Common myeloid progenitor, CD34-positive (primary cell): ENCODE measurements around the gene HIVEP1.
A peak's percentile ranks its signal among the peaks of the same experiment; 100 is the strongest.

Experiments used
- CTCF ChIA-PET: fragments of 350-600 bp; sonication (Branson Sonifier 250); formaldehyde crosslinking; loops from one replicate; lab custom pipeline; 2021; ENCODE audit warnings: antibody characterized with exemption; lab: Charles Lee
- POLR2A ChIA-PET: fragments of 350-600 bp; sonication (Branson Sonifier 250); formaldehyde crosslinking; loops from one replicate; lab custom pipeline; 2021; ENCODE audit warnings: antibody characterized with exemption; lab: Charles Lee
- DNase-seq, 3 donors: peaks; one replicate each; pipeline versions ENCODE4 v3.0.0 to v3.0.0-alpha.2; 2013
- H3K27ac ChIP-seq, 2 experiments: 1 replicate in 1 of 2; 2 replicates in 1 of 2; pipeline ENCODE4 v1.7.0; 2013; ENCODE audit warnings: inconsistent platforms in 2 of 2, low read length in 2 of 2, mild to moderate bottlenecking in 2 of 2, low read depth in 1 of 2, moderate library complexity in 1 of 2; ENCODE audit not compliant: severe bottlenecking in 2 of 2, insufficient read depth in 1 of 2, poor library complexity in 1 of 2
- H3K27me3 ChIP-seq, 5 experiments: replicated peaks in 2 of 5; 1 replicate in 3 of 5; 2 replicates in 2 of 5; pipeline versions ENCODE4 v1.6.1 to v1.7.0; 2013; ENCODE audit warnings: low read length in 4 of 5, mild to moderate bottlenecking in 2 of 5, moderate library complexity in 2 of 5, inconsistent platforms in 1 of 5; ENCODE audit not compliant: insufficient read depth in 5 of 5, control insufficient read depth in 4 of 5
- H3K36me3 ChIP-seq, 4 experiments: 1 replicate in 2 of 4; 2 replicates in 2 of 4; pipeline versions ENCODE4 v1.6.1 to v1.7.0; 2013; ENCODE audit warnings: low read length in 3 of 4, control low read depth in 1 of 4, mild to moderate bottlenecking in 1 of 4; ENCODE audit not compliant: control insufficient read depth in 4 of 4, insufficient read depth in 4 of 4
- H3K4me1 ChIP-seq, 4 experiments: 1 replicate in 3 of 4; 2 replicates in 1 of 4; pipeline versions ENCODE4 v1.6.1 to v1.7.1; 2013; ENCODE audit warnings: low read length in 3 of 4, mild to moderate bottlenecking in 3 of 4, control low read depth in 1 of 4, inconsistent platforms in 1 of 4, moderate library complexity in 1 of 4; ENCODE audit not compliant: control insufficient read depth in 4 of 4, insufficient read depth in 4 of 4; ENCODE audit errors: control extremely low read depth in 1 of 4
- H3K4me3 ChIP-seq, 7 experiments: 1 replicate in 4 of 7; 2 replicates in 3 of 7; pipeline versions ENCODE4 v1.5.1 to v1.7.0; 2013; ENCODE audit warnings: mild to moderate bottlenecking in 7 of 7, low read length in 6 of 7, moderate library complexity in 6 of 7, inconsistent platforms in 2 of 7, low read depth in 2 of 7, control low read depth in 1 of 7; ENCODE audit not compliant: insufficient read depth in 4 of 7, control insufficient read depth in 1 of 7; ENCODE audit errors: extremely low read depth in 1 of 7
- H3K9me3 ChIP-seq, 5 experiments: 1 replicate in 4 of 5; 2 replicates in 1 of 5; pipeline versions ENCODE4 v1.6.1 to v1.7.1; 2013; ENCODE audit warnings: low read length in 4 of 5, mild to moderate bottlenecking in 2 of 5, inconsistent platforms in 1 of 5, low read depth in 1 of 5, moderate library complexity in 1 of 5; ENCODE audit not compliant: control insufficient read depth in 4 of 5, insufficient read depth in 2 of 5; ENCODE audit errors: control extremely low read depth in 1 of 5
- WGBS: methylation state at CpG from one replicate; pipeline ENCODE4 v1.1.5; 2013; ENCODE audit not compliant: insufficient coverage; 5-methylcytosine and 5-hydroxymethylcytosine counted together

HIVEP1 gene

DNA sequence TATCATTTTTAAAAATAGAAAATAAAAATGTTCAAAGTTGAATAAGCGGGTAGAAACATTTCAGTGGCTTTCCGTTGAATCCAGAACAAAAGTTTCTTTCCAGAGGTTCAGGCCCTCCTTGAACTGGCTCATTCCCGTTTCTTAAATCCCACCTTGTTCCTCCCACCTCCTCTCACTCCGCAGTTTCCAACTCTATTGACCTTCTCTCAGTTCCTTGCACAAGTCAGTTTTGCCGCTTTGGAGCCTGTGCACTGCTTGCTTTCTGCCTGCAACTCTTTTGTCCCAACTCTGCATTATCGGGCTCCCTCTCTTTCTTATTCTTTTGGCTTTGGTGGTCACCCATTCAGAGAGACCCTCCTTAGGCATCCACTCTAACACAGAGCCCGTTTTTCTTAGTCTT, 178.1 kb downstream of the HIVEP1 start:
- Histone ChIP-seq H3K9me3 (no peaks in the 10 kb centered on the region), H3K27ac (no peak overlapping the region), H3K4me1 (no peaks in the 10 kb centered on the region), H3K27me3 (no peaks in the 10 kb centered on the region), H3K36me3 (no peaks in the 10 kb centered on the region), H3K4me3 (no peak overlapping the region)
- WGBS: 91% methylated on average over 6 of the region's 7 CpGs
- ChIA-PET POLR2A (no interaction called here), CTCF (no interaction called here)
- DNase-seq: no peak

DNA sequence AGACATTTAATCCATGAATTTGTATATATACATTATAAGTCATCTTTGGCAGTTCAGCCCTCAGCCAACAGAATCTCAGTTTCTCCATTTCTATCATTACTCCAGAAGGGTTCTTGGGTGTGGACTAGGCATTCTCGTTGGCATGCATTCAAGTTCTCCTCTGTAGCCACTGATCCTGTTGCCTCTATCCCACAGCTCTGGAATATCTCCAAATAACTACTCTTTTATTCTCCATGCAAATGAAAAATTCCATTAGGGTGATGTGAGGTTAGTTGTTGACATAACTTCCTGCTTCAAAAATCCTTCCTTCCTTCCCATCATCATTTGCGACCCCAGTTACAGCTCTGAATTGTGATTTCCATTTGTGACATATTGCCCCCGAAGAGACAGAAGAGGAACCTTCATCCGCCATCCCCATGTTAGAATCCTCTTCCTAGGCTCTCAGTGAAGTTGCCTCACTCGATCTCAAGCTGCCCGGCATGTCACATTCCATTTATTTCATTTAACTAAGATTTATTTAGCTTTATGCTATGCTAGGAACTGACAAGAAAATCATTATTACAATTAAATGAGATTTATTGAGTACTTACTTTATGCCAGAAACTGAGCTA, 184.3 kb downstream of the HIVEP1 start:
- ChIA-PET POLR2A (no interaction called here), CTCF (interaction anchor here (1.0 kb wide), 1 partner anchor 576 kb away, joined by 4 read pairs; no protein-coding TSS in a partner anchor)
- H3K27me3 ChIP-seq: no peaks in the 10 kb centered on the region
- H3K36me3 ChIP-seq: no peaks in the 10 kb centered on the region
- H3K9me3 ChIP-seq: no peaks in the 10 kb centered on the region
- 67% methylated on average over 3 of the region's 6 CpGs for whole genome bisulfite sequencing
- no peaks in the 10 kb centered on the region for H3K4me1 ChIP-seq
- H3K27ac ChIP-seq: no peak overlapping the region
- no peak overlapping the region for H3K4me3 ChIP-seq
- no peak for DNase-seq

DNA sequence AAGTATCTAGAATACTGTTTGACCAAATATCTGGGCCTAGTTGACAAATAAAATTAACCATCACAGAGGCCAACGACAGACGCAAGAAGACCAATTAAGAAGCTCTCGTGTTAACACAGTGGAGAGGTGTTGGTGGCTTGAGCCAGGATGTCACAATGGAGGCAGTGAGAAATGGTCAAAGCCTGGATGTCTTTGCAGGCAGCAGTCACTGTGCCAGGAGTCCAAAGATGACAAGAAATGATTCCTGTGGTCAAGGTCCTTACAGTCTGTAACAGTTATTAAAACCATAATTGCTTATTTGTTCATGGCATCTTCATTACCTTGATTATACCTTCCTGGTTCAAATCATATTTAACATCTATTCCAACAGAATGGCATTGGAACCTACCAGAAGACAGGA, 186.7 kb downstream of the HIVEP1 start:
- H3K36me3 ChIP-seq: no peaks in the 10 kb centered on the region
- ChIA-PET CTCF (no interaction called here), POLR2A (no interaction called here)
- no peaks in the 10 kb centered on the region for H3K9me3 ChIP-seq
- no peaks in the 10 kb centered on the region for H3K27me3 ChIP-seq
- WGBS: 83% methylated on average over 1 of the region's 3 CpGs
- no peak overlapping the region for H3K4me3 ChIP-seq
- DNase-seq: no peak
- no peak overlapping the region for H3K27ac ChIP-seq
- no peaks in the 10 kb centered on the region for H3K4me1 ChIP-seq

DNA sequence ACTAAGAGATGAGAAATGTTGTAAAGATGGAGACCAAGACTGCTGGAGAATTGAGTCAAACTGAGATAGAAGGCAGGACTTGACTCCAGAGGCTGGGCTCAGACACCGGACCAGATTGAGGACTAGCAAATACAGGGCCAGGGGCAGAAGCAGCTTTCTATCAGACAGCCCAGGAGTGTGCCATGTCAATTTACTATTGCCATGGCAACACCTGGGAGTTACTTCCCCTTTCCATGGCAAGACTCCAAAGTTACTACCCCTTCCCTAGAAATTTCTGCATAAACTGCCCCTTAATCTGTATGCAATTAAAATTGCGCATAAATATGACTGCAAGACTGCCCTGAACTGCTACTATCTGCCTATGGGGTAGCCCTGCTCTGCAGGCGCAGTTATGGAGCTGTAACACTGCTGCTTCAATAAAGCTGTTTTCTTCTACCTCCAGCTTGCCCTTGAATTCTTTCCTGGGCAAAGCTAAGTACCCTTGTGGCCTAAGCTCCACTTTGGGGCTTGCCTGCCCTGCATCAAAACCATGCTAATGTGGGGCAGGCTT, 188.0 kb downstream of the HIVEP1 start:
- WGBS: 100% methylated on average over 3 of the region's 3 CpGs
- Histone ChIP-seq H3K9me3 (no peaks in the 10 kb centered on the region), H3K4me3 (no peak overlapping the region), H3K4me1 (no peaks in the 10 kb centered on the region), H3K36me3 (no peaks in the 10 kb centered on the region), H3K27me3 (no peaks in the 10 kb centered on the region), H3K27ac (no peak overlapping the region)
- POLR2A ChIA-PET: no interaction called here
- DNase-seq: peak; percentile 1 to 49 (median 44)
- CTCF ChIA-PET: interaction anchor here (1.3 kb wide), 1 partner anchor 94 kb away, joined by 3 read pairs; no protein-coding TSS in a partner anchor

DNA sequence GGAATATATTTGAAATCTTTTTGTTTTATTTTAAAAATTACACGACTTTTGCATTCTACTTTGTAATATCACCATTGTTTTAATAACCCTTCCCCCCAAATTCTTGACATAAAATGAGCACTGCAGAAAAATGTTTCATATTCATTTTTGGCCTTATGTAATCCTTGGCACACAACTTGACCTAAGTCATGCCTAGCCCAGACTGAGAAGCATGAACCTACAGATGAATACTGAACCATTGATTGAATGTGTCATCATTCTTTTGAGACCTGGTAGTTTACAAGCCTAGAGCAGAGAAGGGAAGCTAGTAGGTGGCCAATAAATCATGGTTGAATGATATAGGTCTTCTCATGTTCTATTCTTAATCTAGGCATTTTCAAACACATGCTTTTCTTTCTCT, 188.6 kb downstream of the HIVEP1 start:
- no CpG with 5 or more reads among the region's 1 CpG for WGBS
- ChIA-PET CTCF (interaction anchor here (1.3 kb wide), 1 partner anchor 94 kb away, joined by 3 read pairs; no protein-coding TSS in a partner anchor), POLR2A (no interaction called here)
- H3K27me3 ChIP-seq: no peaks in the 10 kb centered on the region
- H3K27ac ChIP-seq: no peak overlapping the region
- no peak overlapping the region for H3K4me3 ChIP-seq
- H3K36me3 ChIP-seq: no peaks in the 10 kb centered on the region
- H3K4me1 ChIP-seq: no peaks in the 10 kb centered on the region
- no peak for DNase-seq
- no peaks in the 10 kb centered on the region for H3K9me3 ChIP-seq

DNA sequence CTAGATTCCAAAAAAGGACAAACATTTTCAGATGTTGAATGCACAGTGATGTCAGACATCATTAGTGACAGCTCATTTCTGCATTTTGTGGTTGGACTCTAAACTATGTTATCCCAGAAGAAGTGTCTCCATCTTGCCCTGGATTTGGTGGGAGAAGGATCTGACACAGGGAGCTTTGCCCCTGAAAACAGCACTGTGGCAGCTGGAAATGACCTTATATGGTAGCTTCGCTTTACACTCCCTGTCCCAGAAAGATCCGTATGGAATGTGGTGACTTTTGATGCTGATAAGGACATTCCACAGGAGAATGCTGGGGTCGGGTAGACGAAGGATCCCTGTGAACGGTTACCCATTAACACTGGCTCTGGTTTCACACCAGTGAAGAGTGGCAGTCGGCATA, 190.9 kb downstream of the HIVEP1 start:
- CTCF ChIA-PET: interaction anchor here (1.0 kb wide), 1 partner anchor 21 kb away, joined by 4 read pairs; no protein-coding TSS in a partner anchor
- H3K27me3 ChIP-seq: no peaks in the 10 kb centered on the region
- POLR2A ChIA-PET: no interaction called here
- H3K9me3 ChIP-seq: no peaks in the 10 kb centered on the region
- no peak overlapping the region for H3K4me3 ChIP-seq
- no peak overlapping the region for H3K27ac ChIP-seq
- no peaks in the 10 kb centered on the region for H3K36me3 ChIP-seq
- DNase-seq: no peak
- no peaks in the 10 kb centered on the region for H3K4me1 ChIP-seq
- 96% methylated on average over 5 of the region's 6 CpGs for WGBS

DNA sequence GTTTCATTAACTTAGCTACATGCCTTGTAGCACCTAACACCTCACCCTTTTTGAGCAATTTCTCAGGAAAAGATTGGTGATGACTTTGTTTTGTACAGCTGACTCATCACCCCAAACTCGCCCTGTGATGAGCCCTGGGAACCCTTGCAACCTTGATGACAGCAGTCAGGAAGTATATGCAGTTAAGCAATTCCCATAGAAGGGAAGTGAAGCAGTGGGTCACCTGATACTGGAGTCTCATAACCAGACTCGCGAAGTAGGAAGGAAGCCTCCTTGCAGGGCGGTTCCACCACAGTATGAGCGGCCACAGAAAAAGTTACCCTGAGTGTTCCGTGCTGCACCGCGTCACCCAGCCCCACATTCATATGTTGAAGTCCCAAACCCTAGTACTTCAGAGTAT, 196.1 kb downstream of the HIVEP1 start:
- no peak overlapping the region for H3K27ac ChIP-seq
- H3K9me3 ChIP-seq: peaks cover 0 to 2% (median 0%) of the 10 kb centered on the region in 5 experiments
- ChIA-PET CTCF (no interaction called here), POLR2A (no interaction called here)
- H3K36me3 ChIP-seq: no peaks in the 10 kb centered on the region
- H3K4me1 ChIP-seq: no peaks in the 10 kb centered on the region
- no peak overlapping the region for H3K4me3 ChIP-seq
- DNase-seq: peak in 2 of 3 donors; percentile 20 to 27
- H3K27me3 ChIP-seq: no peaks in the 10 kb centered on the region
- 93% methylated on average over 8 of the region's 8 CpGs for WGBS
